Karpas-422 (cell line): ENCODE results near the gene CD300A. TPM values are rescaled to one million over a fixed set of nuclear protein-coding genes. Genes with fewer than 3 reads are reported as not detected.

ENCODE experiments used
- DNase-seq: peaks from one replicate; pipeline ENCODE4 v3.0.0-alpha.2; 2015
- H2AFZ ChIP-seq: fragments of 200-600 bp; sonication (generic); 2 replicates; pipeline ENCODE4 v1.6.1; 2014; ENCODE audit warnings: antibody characterized with exemption, low read length, mixed read lengths
- H3K27ac ChIP-seq: fragments of 200-600 bp; sonication (generic); 2 replicates; pipeline ENCODE4 v1.5.1; 2014; ENCODE audit warnings: mild to moderate bottlenecking, low read length, moderate library complexity
- H3K27me3 ChIP-seq: fragments of 200-600 bp; sonication (generic); 2 replicates; pipeline ENCODE4 v1.6.1; 2014; ENCODE audit warnings: low read length, mixed read lengths
- H3K36me3 ChIP-seq: fragments of 200-600 bp; sonication (generic); 2 replicates; pipeline ENCODE4 v1.6.1; 2014; ENCODE audit warnings: low read length, mixed read lengths; ENCODE audit not compliant: insufficient read depth
- H3K4me1 ChIP-seq: fragments of 200-600 bp; sonication (generic); 2 replicates; pipeline ENCODE4 v1.6.1; 2014; ENCODE audit warnings: mild to moderate bottlenecking, low read length, mixed read lengths
- H3K4me2 ChIP-seq: fragments of 200-600 bp; sonication (generic); 2 replicates; pipeline ENCODE4 v1.6.1; 2014; ENCODE audit warnings: low read length, low read depth, mild to moderate bottlenecking; ENCODE audit not compliant: poor library complexity, severe bottlenecking
- H3K4me3 ChIP-seq: fragments of 200-600 bp; sonication (generic); 2 replicates; pipeline ENCODE4 v1.5.1; 2014; ENCODE audit warnings: mild to moderate bottlenecking, antibody characterized with exemption, low read length, mixed read lengths
- H3K79me2 ChIP-seq: fragments of 200-600 bp; sonication (generic); 2 replicates; pipeline ENCODE4 v1.6.1; 2014; ENCODE audit warnings: mild to moderate bottlenecking, low read length, mixed read lengths
- H3K9ac ChIP-seq: fragments of 200-600 bp; sonication (generic); 2 replicates; pipeline ENCODE4 v1.6.0; 2014; ENCODE audit warnings: low read length
- H3K9me2 ChIP-seq: fragments of 200-600 bp; sonication (generic), shearing (Covaris generic); replicated peaks from 2 replicates; pipeline ENCODE4 v1.6.0; 2014; ENCODE audit warnings: mild to moderate bottlenecking, low read length, moderate library complexity; ENCODE audit not compliant: insufficient read depth
- H3K9me3 ChIP-seq: fragments of 300-700, 200-600 bp; sonication (generic); 2 replicates; pipeline ENCODE4 v1.6.1; 2014; ENCODE audit warnings: low read length, mixed read lengths
- H4K20me1 ChIP-seq: fragments of 200-600 bp; sonication (generic); 2 replicates; pipeline ENCODE4 v1.6.1; 2014; ENCODE audit warnings: mild to moderate bottlenecking, antibody characterized with exemption, low read length, low read depth; ENCODE audit not compliant: insufficient read depth
- total RNA-seq: library from RNA; depleted of rRNA; stranded (reverse); fragments of >200 nt; shearing (Covaris generic); gene quantifications from 2 replicates; pipeline ENCODE4 v1.2.3, GENCODE V29; 2014; ENCODE audit warnings: low replicate concordance

CD300A gene
- total RNA-seq, 1 experiment from 2014 or later = not detected

- Histone ChIP-seq H4K20me1 (no peaks in the 10 kb centered on the region), H3K36me3 (no peaks in the 10 kb centered on the region), H3K4me3 (no peak overlapping the region), H3K9ac (no peak overlapping the region), H3K27me3 (no peaks in the 10 kb centered on the region), H3K4me1 (no peaks in the 10 kb centered on the region), H3K9me2 (no peaks in the 10 kb centered on the region), H3K4me2 (no peak overlapping the region), H3K79me2 (no peaks in the 10 kb centered on the region), H3K9me3 (no peaks in the 10 kb centered on the region), H3K27ac (no peak overlapping the region), H2AFZ (no peak overlapping the region)
- DNase-seq = no peak
Observed at GRCh38 chr17:74450231-74450630, 16.2 kb upstream of the CD300A start.

- H2AFZ ChIP-seq = no peak overlapping the region
- H3K9ac ChIP-seq = no peak overlapping the region
- H3K4me2 ChIP-seq = no peak overlapping the region
- no peak overlapping the region for H3K4me3 ChIP-seq
- H3K9me2 ChIP-seq = no peaks in the 10 kb centered on the region
- DNase-seq = no peak
- no peaks in the 10 kb centered on the region for H3K9me3 ChIP-seq
- no peaks in the 10 kb centered on the region for H3K79me2 ChIP-seq
- no peaks in the 10 kb centered on the region for H3K27me3 ChIP-seq
- H3K27ac ChIP-seq = no peak overlapping the region
- H4K20me1 ChIP-seq = no peaks in the 10 kb centered on the region
- no peaks in the 10 kb centered on the region for H3K36me3 ChIP-seq
- H3K4me1 ChIP-seq = no peaks in the 10 kb centered on the region
Observed at GRCh38 chr17:74450925-74451403, 15.5 kb upstream of the CD300A start.

GRCh38 chr17:74451557-74451956, 14.9 kb upstream of the CD300A start:
- Histone ChIP-seq H3K9me3 (no peaks in the 10 kb centered on the region), H4K20me1 (no peaks in the 10 kb centered on the region), H3K79me2 (no peaks in the 10 kb centered on the region), H3K4me3 (no peak overlapping the region), H3K9me2 (no peaks in the 10 kb centered on the region), H3K4me1 (no peaks in the 10 kb centered on the region), H3K36me3 (no peaks in the 10 kb centered on the region), H3K9ac (no peak overlapping the region), H3K4me2 (no peak overlapping the region), H3K27me3 (no peaks in the 10 kb centered on the region), H3K27ac (no peak overlapping the region), H2AFZ (no peak overlapping the region)
- no peak for DNase-seq

GRCh38 chr17:74452033-74452840, 14.2 kb upstream of the CD300A start:
- no peaks in the 10 kb centered on the region for H3K36me3 ChIP-seq
- no peaks in the 10 kb centered on the region for H3K9me3 ChIP-seq
- no peaks in the 10 kb centered on the region for H3K4me1 ChIP-seq
- H3K27ac ChIP-seq = no peak overlapping the region
- H3K4me2 ChIP-seq = no peak overlapping the region
- H3K9ac ChIP-seq = no peak overlapping the region
- no peaks in the 10 kb centered on the region for H3K79me2 ChIP-seq
- H3K4me3 ChIP-seq = no peak overlapping the region
- no peak for DNase-seq
- H2AFZ ChIP-seq = no peak overlapping the region
- no peaks in the 10 kb centered on the region for H3K27me3 ChIP-seq
- H4K20me1 ChIP-seq = no peaks in the 10 kb centered on the region
- H3K9me2 ChIP-seq = no peaks in the 10 kb centered on the region

- Histone ChIP-seq H3K9me2 (no peaks in the 10 kb centered on the region), H3K4me2 (no peak overlapping the region), H3K9me3 (no peaks in the 10 kb centered on the region), H3K36me3 (no peaks in the 10 kb centered on the region), H2AFZ (no peak overlapping the region), H3K27ac (no peak overlapping the region), H3K27me3 (no peaks in the 10 kb centered on the region), H3K4me1 (no peaks in the 10 kb centered on the region), H4K20me1 (no peaks in the 10 kb centered on the region), H3K79me2 (no peaks in the 10 kb centered on the region), H3K9ac (no peak overlapping the region), H3K4me3 (no peak overlapping the region)
- DNase-seq = no peak
Observed at GRCh38 chr17:74452841-74453661, 13.4 kb upstream of the CD300A start.

GRCh38 chr17:74453665-74454196, 12.7 kb upstream of the CD300A start:
- Histone ChIP-seq H3K27ac (no peak overlapping the region), H3K9ac (no peak overlapping the region), H3K4me2 (no peak overlapping the region), H4K20me1 (no peaks in the 10 kb centered on the region), H3K4me3 (no peak overlapping the region), H3K9me2 (no peaks in the 10 kb centered on the region), H2AFZ (no peak overlapping the region), H3K36me3 (no peaks in the 10 kb centered on the region), H3K27me3 (no peaks in the 10 kb centered on the region), H3K4me1 (no peaks in the 10 kb centered on the region), H3K9me3 (no peaks in the 10 kb centered on the region), H3K79me2 (no peaks in the 10 kb centered on the region)
- DNase-seq = no peak

GRCh38 chr17:74454197-74455024, 12.0 kb upstream of the CD300A start:
- no peaks in the 10 kb centered on the region for H3K9me2 ChIP-seq
- no peaks in the 10 kb centered on the region for H3K4me1 ChIP-seq
- H3K27ac ChIP-seq = no peak overlapping the region
- no peaks in the 10 kb centered on the region for H4K20me1 ChIP-seq
- H3K27me3 ChIP-seq = no peaks in the 10 kb centered on the region
- H3K79me2 ChIP-seq = no peaks in the 10 kb centered on the region
- no peak overlapping the region for H3K4me3 ChIP-seq
- H3K9me3 ChIP-seq = no peaks in the 10 kb centered on the region
- H2AFZ ChIP-seq = no peak overlapping the region
- DNase-seq = no peak
- no peaks in the 10 kb centered on the region for H3K36me3 ChIP-seq
- H3K9ac ChIP-seq = no peak overlapping the region
- no peak overlapping the region for H3K4me2 ChIP-seq
